Activated CD4-positive, alpha-beta T cell treated with anti-CD3 and anti-CD28 coated beads, Interleukin-2, amount 50 U/mL, for 48 hours (primary cell): ENCODE measurements around the gene CRX.
A peak's percentile ranks its signal among the peaks of the same experiment; 100 is the strongest.
"Not testable (repeated sequence)": the region's sequence is repeated elsewhere in the genome, so short reads cannot be mapped to it uniquely, and the experiment has no call there.

ENCODE experiments used
- DNase-seq, 2 experiments: peaks; one replicate each; pipeline ENCODE4 v3.0.0-alpha.2; 2020

Gene CRX

DNA sequence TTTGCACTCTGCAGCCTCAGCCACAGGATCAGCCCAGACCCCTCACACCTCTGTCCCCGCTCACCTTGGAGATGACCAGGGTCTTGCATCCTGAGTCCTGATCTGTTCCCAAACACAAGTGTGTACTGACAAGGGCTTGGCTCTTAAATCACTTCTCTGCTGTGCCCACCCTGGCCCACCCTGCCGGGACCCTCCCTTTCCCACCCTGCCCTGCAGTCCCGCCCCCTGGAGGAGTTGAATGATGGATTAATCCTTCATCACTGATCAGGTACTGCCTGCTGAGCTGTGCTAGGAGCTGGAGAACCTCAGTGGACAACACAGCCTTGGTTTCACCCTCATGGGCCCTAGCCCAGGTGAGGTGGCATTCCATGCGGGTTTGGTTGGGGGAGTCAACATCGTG, 17.3 kb upstream of the CRX start, which contains the start of gene TPRX1:
Gene TPRX1 (minus strand): TSS at position 101 of the 400 bp plus-strand sequence. CDS start 12 bp downstream, at position 89.
- not testable (repeated sequence) for DNase-seq

DNA sequence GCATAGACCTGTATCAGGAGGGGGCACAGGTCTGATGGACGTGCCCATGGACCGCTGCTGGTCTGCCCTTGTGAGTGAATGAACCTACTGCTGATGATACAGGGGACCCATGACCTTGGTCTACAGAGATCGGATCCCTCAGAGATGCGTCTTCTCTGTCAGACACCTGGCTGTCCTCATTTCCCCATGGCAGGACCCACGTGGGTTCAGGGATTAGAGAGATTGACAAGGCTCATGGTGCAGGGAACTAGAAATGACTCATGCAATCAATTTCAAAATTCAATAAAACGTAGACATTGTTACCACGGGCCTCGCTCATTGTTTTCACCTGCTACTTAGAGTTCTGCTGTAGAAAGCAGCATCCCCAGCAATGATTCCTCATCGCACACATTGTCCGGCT, 16.4 kb upstream of the CRX start:
- DNase-seq = no peak

DNA sequence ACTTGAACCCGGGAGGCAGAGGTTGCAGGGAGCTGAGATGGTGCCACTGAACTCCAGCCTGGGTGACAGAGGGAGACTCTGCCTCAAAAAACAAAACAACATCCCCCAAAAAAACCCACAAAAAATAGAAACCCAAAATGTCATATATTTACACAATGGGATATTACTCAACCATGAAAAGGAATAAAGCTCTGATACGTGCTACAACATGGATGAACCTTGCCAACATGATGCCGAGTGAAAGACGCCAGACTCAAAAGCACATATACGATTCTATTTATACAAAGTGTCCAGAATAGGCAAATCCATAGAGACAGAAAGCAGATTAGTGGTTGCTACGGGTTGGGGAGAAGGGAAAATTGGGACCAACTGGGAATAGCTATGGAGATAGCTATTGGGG, 15.3 kb upstream of the CRX start:
- DNase-seq = no peak

DNA sequence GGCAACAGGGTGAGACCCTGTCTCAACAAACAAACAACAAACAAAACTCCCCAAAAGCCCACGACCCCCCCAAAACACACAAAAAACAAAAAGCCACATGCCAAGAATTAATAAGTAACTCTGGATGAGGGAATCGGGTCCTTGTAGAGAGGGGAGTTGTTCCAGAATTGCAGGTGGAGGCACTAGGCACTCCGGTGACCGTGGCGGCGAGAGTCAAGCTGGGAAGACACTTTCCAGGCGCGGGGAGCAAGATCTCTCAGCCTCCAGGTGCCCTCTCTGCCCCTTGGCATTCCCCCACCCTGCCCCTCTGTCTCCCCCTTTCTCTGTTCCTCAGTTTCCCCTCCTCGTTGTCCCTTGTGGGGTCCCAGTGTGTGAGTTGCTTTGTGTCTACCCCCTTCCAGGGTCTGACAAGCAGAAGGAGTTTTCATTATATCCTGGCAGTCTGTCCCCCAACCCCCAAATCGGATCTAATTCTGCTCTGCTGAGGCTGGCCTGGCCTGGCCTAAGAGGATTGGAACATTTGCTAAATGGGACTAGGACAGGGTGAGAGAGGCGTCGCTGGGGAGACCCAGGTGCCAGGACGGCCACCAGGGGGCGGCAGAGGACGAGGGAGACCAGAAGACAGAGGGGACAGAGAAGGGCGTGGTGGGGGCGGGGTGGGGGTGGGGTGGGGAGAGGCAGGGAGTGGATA, 8.3 kb upstream of the CRX start:
- peak; percentile 86 to 87 for DNase-seq

DNA sequence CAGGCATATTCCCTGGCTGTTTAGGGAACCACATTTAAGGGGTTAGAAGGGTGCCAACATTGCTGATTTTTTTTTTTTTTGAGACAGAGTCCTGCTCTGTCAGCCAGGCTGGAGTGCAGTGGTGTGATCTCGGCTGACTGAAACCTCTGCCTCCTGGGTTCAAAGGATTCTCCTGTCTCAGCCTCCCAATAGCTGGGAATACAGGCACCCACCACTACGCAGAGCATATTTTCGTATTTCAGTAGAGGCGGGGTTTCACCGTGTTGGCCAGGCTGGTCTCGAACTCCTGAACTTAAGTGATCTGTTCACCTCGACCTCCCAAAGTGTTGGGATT, 7.8 kb upstream of the CRX start:
- no peak for DNase-seq

DNA sequence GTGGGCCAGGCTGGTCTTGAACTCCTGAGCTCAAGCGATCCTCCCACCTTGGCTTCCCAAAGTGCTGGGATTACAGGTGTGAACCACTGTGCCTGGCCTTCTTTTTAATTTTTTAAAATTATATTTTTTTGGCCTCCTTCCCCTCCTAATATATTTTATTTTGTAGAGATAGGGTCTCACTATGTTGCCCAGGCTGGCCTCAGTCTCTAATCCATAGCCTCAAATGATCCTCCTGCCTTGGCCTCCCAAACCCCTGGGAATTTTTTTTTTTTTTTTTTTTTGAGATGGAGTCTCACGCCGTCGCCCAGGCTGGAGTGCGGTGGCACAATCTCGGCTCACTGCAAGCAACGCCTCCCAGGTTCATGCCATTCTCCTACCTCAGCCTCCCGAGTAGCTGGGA, 5.5 kb upstream of the CRX start:
- not testable (repeated sequence) for DNase-seq

DNA sequence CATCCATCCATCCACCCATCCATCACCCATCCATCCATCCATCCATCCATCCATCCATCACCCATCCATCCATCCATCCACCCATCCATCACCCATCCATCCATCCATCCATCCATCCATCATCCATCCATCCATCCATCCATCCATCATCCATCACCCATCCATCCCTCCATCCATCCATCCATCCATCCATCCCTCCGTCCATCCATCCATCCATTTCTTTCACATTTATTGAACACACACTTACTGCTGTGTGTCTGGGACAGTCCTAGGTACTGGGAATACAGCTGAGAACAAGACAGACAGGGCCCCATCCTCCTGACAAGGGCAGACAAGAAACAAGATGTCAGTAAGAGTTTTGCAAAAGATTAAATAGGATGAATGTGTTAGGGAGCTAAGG, 3.5 kb upstream of the CRX start:
- DNase-seq = not testable (repeated sequence)

DNA sequence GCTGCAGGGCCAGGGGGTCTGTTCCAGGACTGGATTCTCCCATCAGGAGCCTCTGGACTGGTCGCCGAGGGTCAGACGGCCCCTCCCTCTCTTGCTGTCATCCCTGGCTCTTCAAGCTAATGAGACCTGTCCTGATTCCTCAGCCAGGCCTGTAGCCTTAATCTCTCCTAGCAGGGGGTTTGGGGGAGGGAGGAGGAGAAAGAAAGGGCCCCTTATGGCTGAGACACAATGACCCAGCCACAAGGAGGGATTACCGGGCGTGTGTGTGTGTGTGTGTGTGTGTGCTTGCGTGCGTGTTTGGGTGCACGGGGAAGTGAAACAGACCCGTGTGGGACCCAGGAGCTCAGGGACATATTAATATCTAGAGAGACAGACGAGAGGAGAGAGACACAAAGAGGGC, 1.9 kb upstream of the CRX start:
- DNase-seq = no peak

DNA sequence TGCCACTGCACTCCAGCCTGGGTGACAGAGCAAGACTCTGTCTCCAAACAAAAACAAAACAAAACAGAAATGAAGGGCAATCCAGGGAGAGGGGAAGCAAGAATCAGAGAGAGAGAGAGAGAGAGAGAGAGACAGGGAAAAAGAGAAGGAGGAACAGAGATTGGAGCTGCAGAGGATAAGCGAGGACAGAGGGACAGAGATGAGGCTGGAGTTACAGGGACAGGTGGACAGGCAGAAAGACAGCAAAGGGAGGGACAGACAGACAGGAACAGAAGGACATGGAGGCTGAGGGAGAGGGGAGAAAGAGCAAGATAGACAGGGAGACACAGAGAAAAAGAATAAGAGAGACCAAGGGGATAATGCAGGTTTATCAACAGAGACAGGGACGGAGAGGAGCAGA, 1.3 kb upstream of the CRX start:
- no peak for DNase-seq

DNA sequence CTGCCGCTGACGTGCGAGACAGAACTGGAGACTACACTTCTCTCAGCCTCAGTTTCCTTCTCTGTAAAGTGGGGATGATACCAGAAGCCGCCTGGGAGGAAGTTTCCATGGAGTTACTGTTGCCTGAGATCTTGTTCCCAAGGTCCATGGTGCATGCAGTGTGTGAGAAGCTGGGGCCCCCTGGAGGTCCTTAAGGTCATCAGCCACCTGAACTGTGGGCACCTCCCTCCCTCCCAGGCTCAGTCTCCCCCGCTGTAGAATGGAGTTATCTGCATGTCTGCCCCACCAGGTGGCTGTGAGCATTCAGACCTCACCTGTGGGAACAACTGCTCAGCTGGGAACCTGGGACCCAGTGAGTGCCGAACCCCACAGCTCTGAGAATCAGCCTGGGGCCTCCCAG, 2.7 kb downstream of the CRX start:
- no peak for DNase-seq

DNA sequence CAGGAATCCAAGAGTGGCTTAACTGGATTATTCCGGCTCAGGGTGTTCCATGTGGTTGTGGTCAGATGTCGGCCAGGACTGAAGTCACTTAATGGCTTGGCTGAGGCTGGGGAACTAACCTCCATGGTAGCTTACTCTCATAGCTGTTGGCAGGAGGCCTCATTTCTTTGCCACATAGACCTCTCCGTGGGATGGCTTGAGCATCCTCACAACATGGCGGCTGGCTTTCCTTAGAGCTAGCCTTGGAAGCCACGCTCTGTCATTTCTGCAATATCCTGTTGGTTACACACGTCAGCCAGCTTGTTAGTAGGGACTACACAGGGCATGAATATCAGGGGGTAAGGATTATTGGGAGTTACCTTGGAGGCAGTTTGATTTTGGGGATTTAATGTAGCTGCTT, 5.1 kb downstream of the CRX start:
- DNase-seq = no peak

DNA sequence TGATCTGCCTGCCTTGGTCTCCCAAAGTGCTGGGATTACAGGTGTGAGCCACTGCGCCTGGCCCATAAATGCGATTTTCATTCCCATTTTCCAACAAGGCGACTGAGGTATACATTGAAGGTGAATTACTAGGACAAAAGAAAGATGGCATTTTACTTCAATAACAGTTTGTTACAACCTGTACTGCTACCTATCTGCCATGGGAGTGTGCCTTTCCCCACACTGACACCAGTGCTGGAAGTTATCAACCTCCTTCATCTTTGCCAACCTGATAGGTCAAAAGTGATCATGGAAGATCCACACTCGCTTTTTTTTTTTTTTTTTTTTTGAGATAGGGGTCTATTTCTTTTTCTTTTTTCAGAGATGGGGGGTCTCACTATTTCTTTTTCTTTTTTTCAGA, 11.0 kb downstream of the CRX start:
- DNase-seq = no peak

DNA sequence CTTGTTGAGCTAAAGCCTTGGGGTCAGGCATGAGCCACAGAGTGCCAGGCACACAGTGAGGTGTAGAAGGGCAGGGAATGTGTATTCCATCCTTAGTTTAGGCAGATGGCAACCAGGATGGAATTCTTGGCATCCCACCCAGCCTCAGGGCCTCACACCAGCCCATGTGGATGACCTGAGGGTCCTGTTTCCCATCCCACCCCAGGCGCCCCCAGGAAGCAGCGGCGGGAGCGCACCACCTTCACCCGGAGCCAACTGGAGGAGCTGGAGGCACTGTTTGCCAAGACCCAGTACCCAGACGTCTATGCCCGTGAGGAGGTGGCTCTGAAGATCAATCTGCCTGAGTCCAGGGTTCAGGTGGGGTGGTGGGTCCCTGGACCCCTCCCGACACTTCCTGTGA, 14.3 kb downstream of the CRX start:
- no peak for DNase-seq

DNA sequence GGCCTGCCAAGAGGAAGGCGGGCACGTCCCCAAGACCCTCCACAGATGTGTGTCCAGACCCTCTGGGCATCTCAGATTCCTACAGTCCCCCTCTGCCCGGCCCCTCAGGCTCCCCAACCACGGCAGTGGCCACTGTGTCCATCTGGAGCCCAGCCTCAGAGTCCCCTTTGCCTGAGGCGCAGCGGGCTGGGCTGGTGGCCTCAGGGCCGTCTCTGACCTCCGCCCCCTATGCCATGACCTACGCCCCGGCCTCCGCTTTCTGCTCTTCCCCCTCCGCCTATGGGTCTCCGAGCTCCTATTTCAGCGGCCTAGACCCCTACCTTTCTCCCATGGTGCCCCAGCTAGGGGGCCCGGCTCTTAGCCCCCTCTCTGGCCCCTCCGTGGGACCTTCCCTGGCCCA, 17.7 kb downstream of the CRX start:
- no peak for DNase-seq

DNA sequence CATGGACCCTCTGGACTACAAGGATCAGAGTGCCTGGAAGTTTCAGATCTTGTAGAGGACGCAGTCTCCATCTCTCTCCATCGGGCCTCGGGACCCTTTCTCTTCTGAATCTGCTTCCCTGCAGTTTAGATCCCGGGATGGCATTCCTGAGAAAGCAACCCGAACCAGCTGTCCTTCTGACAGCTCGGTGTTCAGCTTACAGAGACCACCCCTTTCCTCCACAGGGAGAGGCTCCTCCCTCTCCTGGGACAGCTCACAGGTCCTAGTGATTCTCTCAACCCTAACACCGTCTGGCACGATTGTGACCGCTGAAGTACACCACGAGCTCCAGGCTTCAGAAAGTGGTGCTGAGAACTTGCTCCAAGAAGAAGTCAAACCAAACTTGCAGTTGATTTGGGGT, 18.2 kb downstream of the CRX start:
- DNase-seq = no peak

DNA sequence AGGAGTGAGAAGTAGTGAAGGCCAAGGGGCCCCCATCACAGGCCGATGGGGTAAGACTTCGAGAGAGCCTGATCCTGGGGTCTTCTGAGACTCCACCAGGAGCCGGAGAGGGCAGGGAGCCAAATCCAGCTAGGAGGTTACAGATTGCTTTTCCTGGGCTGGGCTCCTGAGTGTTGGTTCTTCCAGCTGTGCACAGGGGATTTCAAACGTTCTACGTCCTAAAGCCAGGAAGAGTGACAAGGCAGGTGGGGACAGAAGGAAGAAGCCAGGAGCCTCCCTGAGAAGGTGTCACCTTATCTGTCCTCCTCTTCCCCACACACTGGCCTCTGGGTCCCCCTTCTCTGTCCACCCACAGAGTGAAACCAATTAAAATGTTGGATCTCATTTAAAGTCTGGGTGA, 21.2 kb downstream of the CRX start:
- no peak for DNase-seq

DNA sequence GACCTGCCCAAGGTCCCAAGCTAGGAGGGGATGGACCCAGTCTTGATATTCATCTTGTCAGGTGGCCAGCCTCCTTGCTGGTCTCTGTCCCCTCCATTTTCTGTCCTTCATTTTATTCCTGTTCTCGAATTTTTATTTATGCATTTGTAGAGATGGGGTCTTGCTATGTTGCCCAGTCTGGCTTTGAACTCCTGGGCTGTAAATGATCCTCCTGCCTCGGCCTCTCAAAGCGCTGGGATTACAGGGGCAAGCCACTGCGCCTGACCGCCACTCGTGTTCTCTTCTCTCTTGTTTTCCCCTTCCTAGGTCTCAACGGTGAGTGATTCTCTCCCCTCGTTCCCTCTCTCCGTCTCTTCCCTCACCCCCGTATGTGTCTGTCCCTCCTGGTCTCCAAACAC, 26.7 kb downstream of the CRX start:
- no peak for DNase-seq

DNA sequence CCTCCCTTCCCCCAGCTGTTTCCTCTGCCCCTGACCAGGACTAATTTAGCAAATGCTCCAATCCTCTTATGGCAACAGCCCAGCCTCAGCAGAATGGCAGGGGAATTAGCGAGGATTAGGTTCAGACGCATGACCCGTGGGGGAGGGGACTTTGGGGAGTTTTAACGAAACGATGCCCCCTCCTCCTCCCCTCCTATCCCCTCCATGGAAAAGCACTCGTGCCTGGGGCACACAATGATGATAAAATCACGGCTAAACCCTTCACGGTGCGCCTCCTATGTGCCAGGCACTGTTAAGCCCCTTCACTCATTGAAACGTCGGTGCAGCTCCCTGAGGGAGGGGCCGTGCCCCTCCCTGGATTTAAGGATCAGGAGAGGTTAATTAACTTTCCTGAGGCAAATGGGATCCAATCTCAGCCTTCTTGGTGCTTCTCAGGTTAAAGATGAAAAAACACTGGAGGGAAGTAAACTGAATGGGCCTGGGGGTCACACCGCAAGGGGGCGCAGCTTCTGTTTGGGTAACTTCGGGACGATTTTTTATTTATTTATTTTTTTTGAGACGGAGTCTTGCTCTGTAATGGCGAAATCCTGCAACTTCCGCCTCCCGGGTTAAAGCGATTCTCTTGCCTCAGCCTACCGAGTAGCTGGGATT, 27.2 kb downstream of the CRX start:
- peak; percentile 56 to 66 for DNase-seq

DNA sequence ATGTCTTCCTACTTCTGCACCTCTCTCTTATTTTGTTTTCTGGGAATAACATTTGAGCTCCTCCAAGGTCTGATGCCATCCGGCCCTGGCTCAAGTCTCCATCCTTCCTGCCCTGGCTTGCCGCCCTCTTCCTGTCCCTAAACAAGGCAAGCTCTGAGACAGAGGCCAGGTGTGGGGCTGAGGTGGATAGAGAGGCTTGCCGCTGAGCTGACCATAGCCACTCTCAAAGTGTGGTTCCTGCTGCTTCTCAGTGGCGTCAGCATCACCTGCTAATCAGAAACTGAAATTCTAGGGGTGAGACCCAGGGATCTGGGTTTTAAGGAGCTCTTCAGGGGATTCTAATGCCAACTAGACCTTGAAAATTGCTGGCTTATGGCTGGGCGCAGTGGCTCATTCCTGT, 31.3 kb downstream of the CRX start:
- no peak for DNase-seq

DNA sequence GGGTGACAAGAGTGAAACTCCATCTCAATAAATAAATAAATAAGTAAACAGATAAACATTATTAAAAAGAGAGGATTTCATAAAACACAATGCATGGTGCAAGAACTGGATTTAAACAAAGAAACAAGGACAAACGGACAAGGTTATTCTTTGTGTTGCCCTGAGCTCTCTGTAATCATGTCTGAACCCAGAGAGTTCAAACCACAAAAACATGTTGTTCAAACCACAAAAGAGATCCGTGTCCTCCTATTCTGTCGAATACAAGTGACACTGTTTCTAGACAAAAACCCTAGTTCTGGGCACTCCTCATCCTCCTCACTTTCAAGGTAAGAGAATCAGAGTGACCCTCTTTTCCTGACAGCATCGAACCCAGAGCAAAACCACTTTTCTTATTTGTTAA, 32.7 kb downstream of the CRX start:
- no peak for DNase-seq

DNA sequence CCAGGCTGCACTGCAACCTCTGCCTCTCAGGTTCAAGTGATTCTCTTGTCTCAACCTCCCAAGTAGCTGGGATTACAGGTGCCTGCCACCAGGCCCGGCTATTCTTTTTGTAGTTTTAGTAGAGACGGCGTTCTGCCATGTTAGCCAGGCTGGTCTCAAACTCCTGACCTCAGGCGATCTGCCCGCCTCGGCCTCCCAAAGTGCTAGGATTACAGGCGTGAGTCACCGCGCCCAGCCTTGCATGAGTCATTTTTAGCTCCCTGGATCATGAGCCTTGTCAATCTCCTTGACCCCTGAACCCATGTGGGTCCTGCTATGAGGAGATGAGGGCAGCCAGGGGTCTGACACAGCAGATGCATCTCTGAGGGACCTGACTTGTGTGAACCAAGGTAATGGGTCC, 36.5 kb downstream of the CRX start:
- DNase-seq = not testable (repeated sequence)

DNA sequence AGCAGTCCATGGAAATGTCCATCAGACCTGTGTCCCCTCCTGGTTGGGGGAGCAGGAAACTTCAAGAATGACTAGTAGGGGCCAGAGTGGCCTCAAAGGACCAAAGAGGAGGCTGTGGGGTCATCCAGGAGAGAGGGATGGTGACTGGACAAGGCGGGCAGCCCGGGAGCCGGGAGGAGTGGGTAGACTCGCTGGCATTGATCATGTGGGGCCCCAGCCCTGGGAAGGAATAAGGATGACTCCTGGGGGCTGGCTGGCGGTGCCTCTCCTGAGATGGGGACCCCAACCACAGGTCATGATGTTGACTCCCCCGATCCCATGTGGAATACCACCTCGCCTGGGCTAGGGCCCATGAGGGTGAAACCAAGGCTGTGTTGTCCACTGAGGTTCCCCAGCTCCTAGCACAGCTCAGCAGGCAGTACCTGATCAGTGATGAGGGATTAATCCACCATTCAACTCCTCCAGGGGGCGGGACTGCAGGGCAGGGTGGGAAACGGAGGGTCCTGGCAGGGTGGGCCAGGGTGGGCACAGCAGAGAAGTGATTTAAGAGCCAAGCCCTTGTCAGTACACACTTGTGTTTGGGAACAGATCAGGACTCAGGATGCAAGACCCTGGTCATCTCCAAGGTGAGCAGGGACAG, 37.0 kb downstream of the CRX start, which contains the start of gene TPRX2:
Gene TPRX2 (plus strand): TSS at position 590 of the 640 bp plus-strand sequence. CDS start 12 bp downstream, at position 602.
- not testable (repeated sequence) for DNase-seq

DNA sequence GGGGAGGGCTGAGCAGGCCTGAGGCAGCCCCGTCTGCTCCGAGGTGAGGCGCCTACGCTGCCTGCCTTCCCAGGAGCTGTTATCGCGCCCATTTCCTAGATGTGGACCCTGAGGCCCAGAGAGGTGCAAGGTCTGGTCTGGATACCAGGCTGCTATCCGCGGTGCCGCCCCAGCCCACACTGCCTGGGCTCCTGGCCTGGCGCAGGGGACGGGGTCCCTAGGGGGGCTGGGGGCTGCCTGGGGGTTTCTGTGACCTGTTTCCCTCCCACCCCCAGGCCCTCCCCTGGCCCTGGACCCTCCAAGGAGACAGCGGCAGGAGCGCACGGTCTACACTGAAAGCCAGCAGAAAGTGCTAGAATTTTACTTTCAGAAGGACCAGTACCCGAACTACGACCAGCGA, 38.1 kb downstream of the CRX start:
- DNase-seq = not testable (repeated sequence)

DNA sequence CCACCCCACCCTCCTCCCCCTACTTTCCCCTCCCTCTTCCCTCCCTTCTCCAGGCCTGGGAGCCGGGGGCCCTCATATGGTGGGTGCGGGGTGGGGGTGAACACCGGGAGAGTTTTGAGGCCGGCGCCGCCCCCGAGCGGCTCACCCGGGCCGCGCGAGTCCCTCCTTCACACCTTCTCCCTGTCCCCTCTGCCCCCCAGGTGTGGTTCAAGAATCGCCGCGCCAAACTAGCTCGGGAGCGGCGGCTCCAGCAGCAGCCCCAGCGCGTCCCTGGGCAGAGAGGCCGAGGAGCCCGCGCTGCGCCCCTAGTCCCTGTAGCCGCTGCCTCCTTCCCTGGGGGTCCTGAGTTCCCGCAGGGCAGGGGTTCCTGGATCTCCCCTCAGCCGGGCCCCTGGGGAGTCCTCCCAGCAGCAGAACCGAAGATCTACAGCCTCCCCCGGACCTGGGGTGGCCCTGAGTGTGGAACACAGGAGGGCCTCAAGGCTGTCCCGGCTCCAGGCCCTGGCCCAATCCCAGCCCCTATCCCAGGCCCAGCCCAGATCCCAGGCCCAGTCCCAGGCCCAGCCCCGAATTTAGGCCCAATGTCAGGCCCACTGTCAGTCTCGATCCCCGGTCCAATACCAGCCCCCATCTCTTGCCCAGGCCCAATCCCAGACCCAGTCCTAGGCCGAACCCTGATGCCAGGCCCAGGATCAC, 39.0 kb downstream of the CRX start:
- DNase-seq = no peak
